IMR-90 (cell line): Measurements from ENCODE around the gene UNC5A. TPM values are rescaled to one million over a fixed set of nuclear protein-coding genes. Genes with fewer than 3 reads are reported as not detected.
"Not testable (repeated sequence)": the region's sequence is repeated elsewhere in the genome, so short reads cannot be mapped to it uniquely, and the experiment has no call there.

Source experiments
- ATAC-seq: fragments of 200-7000 bp; cut with Tn5 transposase; 2 replicates; pipeline ENCODE4 v1.9.1; 2020; ENCODE audit warnings: low read depth, mild to moderate bottlenecking, moderate library complexity
- BruUV-seq: library from RNA; stranded (reverse); fragments of 400-500 nt; replicated peaks from 2 replicates; lab custom pipeline; 2021; lab: Mats Ljungman, UMichigan
- CTCF ChIA-PET: fragments of 300-600 bp; formaldehyde crosslinking; extraction: SDS; loops from one replicate; lab custom pipeline; 2021; ENCODE audit warnings: antibody characterized with exemption; lab: Yijun Ruan, JAX
- POLR2A ChIA-PET: fragments of 300-600 bp; sonication (Branson Sonifier 250); formaldehyde crosslinking; loops from one replicate; lab custom pipeline; 2022; ENCODE audit warnings: antibody characterized with exemption; ENCODE audit not compliant: unreplicated experiment; lab: Charles Lee
- DNase-seq: peaks from one replicate; pipeline ENCODE4 v3.0.0; 2013
- H2AFZ ChIP-seq: replicated peaks from 2 replicates; pipeline ENCODE3; 2013; ENCODE audit warnings: low read length, mild to moderate bottlenecking; ENCODE audit not compliant: poor library complexity
- H2AK5ac ChIP-seq: 2 replicates; pipeline ENCODE4 v1.6.1; 2013; ENCODE audit warnings: low read depth, low read length, inconsistent platforms
- H2AK9ac ChIP-seq: replicated peaks from 2 replicates; pipeline ENCODE3; 2013; ENCODE audit warnings: mild to moderate bottlenecking, low read depth, low read length, moderate library complexity; ENCODE audit not compliant: poor library complexity
- H2BK120ac ChIP-seq: 2 replicates; pipeline ENCODE4 v1.6.1; 2013; ENCODE audit warnings: low read depth, low read length, inconsistent platforms
- H2BK15ac ChIP-seq: 3 replicates; pipeline ENCODE4 v1.6.1; 2013; ENCODE audit warnings: low read depth, low read length, inconsistent platforms
- H2BK20ac ChIP-seq: 2 replicates; pipeline ENCODE4 v1.6.1; 2013; ENCODE audit warnings: low read depth, mild to moderate bottlenecking, inconsistent platforms, low read length, moderate library complexity
- H2BK5ac ChIP-seq: 2 replicates; pipeline ENCODE4 v1.6.1; 2013; ENCODE audit warnings: mild to moderate bottlenecking, low read depth, low read length, inconsistent platforms; ENCODE audit not compliant: poor library complexity, severe bottlenecking
- H3K14ac ChIP-seq: replicated peaks from 2 replicates; pipeline ENCODE4 v1.6.1; 2013; ENCODE audit warnings: low read depth, low read length, inconsistent platforms
- H3K18ac ChIP-seq: 2 replicates; pipeline ENCODE4 v1.6.1; 2013; ENCODE audit warnings: low read depth, low read length, control low read depth
- H3K23ac ChIP-seq: 2 replicates; pipeline ENCODE4 v1.6.1; 2013; ENCODE audit warnings: low read depth, low read length, inconsistent platforms
- H3K27ac ChIP-seq: 2 replicates; pipeline ENCODE4 v1.5.1; 2013; ENCODE audit warnings: mild to moderate bottlenecking, control low read depth, low read length; ENCODE audit not compliant: insufficient read depth
- H3K27me3 ChIP-seq: 2 replicates; pipeline ENCODE4 v1.6.1; 2013; ENCODE audit warnings: low read length; ENCODE audit not compliant: control insufficient read depth, insufficient read depth
- H3K36me3 ChIP-seq: 2 replicates; pipeline ENCODE4 v1.6.1; 2013; ENCODE audit warnings: low read length, mixed read lengths; ENCODE audit not compliant: control insufficient read depth, insufficient read depth
- H3K4ac ChIP-seq: 2 replicates; pipeline ENCODE4 v1.6.1; 2013; ENCODE audit warnings: low read depth, low read length, inconsistent platforms
- H3K4me1 ChIP-seq: 2 replicates; pipeline ENCODE4 v1.6.1; 2013; ENCODE audit warnings: low read length, mixed read lengths; ENCODE audit not compliant: control insufficient read depth, insufficient read depth
- H3K4me2 ChIP-seq: 2 replicates; pipeline ENCODE4 v1.6.1; 2013; ENCODE audit warnings: low read depth, mild to moderate bottlenecking, control low read depth, low read length, moderate library complexity
- H3K4me3 ChIP-seq: 2 replicates; pipeline ENCODE4 v1.5.1; 2013; ENCODE audit warnings: low read depth, mild to moderate bottlenecking, control low read depth, low read length, moderate library complexity; ENCODE audit not compliant: insufficient read depth
- H3K56ac ChIP-seq: 2 replicates; pipeline ENCODE4 v1.6.1; 2013; ENCODE audit warnings: low read length, inconsistent platforms; ENCODE audit not compliant: insufficient read depth; ENCODE audit errors: extremely low read depth
- H3K79me1 ChIP-seq, 2 experiments: 2 replicates each; pipeline ENCODE4 v1.6.1; 2013; ENCODE audit warnings: low read length in 2 of 2, inconsistent platforms in 1 of 2, low read depth in 1 of 2
- H3K9ac ChIP-seq: 2 replicates; pipeline ENCODE4 v1.6.1; 2013; ENCODE audit warnings: low read depth, low read length, control low read depth
- H3K9me1 ChIP-seq: 2 replicates; pipeline ENCODE4 v1.6.1; 2013; ENCODE audit warnings: low read length, inconsistent platforms; ENCODE audit not compliant: insufficient read depth
- H3K9me3 ChIP-seq: 2 replicates; pipeline ENCODE4 v1.6.1; 2013; ENCODE audit warnings: low read length; ENCODE audit not compliant: control insufficient read depth, insufficient read depth
- H4K20me1 ChIP-seq: 2 replicates; pipeline ENCODE4 v1.6.1; 2013; ENCODE audit warnings: low read length, inconsistent platforms; ENCODE audit not compliant: insufficient read depth
- H4K5ac ChIP-seq: 2 replicates; pipeline ENCODE4 v1.6.1; 2013; ENCODE audit warnings: mild to moderate bottlenecking, low read depth, low read length, control low read depth
- H4K8ac ChIP-seq, 2 experiments: 2 replicates each; pipeline ENCODE4 v1.6.1; 2013; ENCODE audit warnings: low read depth in 2 of 2, low read length in 2 of 2, control low read depth in 1 of 2, inconsistent platforms in 1 of 2
- H4K91ac ChIP-seq: 2 replicates; pipeline ENCODE4 v1.6.1; 2013; ENCODE audit warnings: low read depth, low read length, inconsistent platforms; ENCODE audit not compliant: insufficient read depth
- WGBS, 2 experiments: methylation state at CpG; one replicate each; pipeline versions ENCODE4 v1.1.5 to v1.1.7; 2013; ENCODE audit warnings: missing lambda C conversion rate in 2 of 2; ENCODE audit not compliant: insufficient read length in 1 of 2; ENCODE audit errors: extremely low coverage in 2 of 2; 5-methylcytosine and 5-hydroxymethylcytosine counted together
- dilution Hi-C: fragments of 300-500 bp; cut with HindIII; formaldehyde crosslinking; loops from one replicate; pipeline ENCODE4 v1.14.3; 2018; ENCODE audit warnings: low sequenced_read_pairs; ENCODE audit not compliant: unreplicated experiment
- in situ Hi-C: fragments of 300-500 bp; cut with MboI; formaldehyde crosslinking; loops from 3 replicates; pipeline ENCODE4 v1.14.3; 2019; ENCODE audit warnings: low sequenced_read_pairs, inconsistent platforms, mixed read lengths
- intact Hi-C: fragments of 100-400 bp; cut with micrococcal nuclease; formaldehyde crosslinking; loops from 2 replicates; pipeline ENCODE4 v1.10.0; 2022
- polyA plus RNA-seq, 3 experiments: library from polyadenylated mRNA; depleted of rRNA; stranded (reverse); fragments of >200 nt; gene quantifications; 2 replicates each; pipeline ENCODE4 v1.2.3, GENCODE V29; 2012; ENCODE audit warnings: low replicate concordance in 1 of 3
- total RNA-seq: library from RNA; depleted of rRNA; stranded (reverse); fragments of >200 nt; gene quantifications from 2 replicates; pipeline ENCODE4 v1.2.3, GENCODE V29; 2012

The UNC5A gene
- total and polyA plus RNA-seq, 2 of the 4 experiments (the other 2 are of a cell fraction): not detected

GRCh38 chr5:176872586-176872985, 62.2 kb downstream of the UNC5A start:
- H4K20me1 ChIP-seq, DNase-seq, H3K4me1 ChIP-seq, H3K9me1 ChIP-seq, H4K5ac ChIP-seq, H3K4me2 ChIP-seq, H3K27ac ChIP-seq, intact Hi-C loops, H4K8ac ChIP-seq, H2AFZ ChIP-seq, H3K14ac ChIP-seq, H3K18ac ChIP-seq, H3K9ac ChIP-seq, BruUV-seq, dilution Hi-C loops, H2AK9ac ChIP-seq, H3K4me3 ChIP-seq, H3K36me3 ChIP-seq, H3K4ac ChIP-seq, ATAC-seq, POLR2A ChIA-PET, H3K23ac ChIP-seq, H2BK15ac ChIP-seq, H2AK5ac ChIP-seq, H4K91ac ChIP-seq, H2BK5ac ChIP-seq, H3K56ac ChIP-seq, H2BK120ac ChIP-seq, H2BK20ac ChIP-seq, H3K9me3 ChIP-seq, in situ Hi-C loops, H3K79me1 ChIP-seq: not testable (repeated sequence)
- peaks cover 54% of the 10 kb centered on the region for H3K27me3 ChIP-seq
- CTCF ChIA-PET: interaction anchor here (0.6 kb wide), 1 partner anchor 75 kb away, joined by 5 read pairs; no protein-coding TSS in a partner anchor
- WGBS, 2 experiments: 17% methylated on average over 1 of the region's 2 CpGs; no CpG with 5 or more reads in 1 of the 2 experiments

- H2BK5ac ChIP-seq, H4K91ac ChIP-seq, H3K27ac ChIP-seq, H2AFZ ChIP-seq, H3K9me1 ChIP-seq, H2BK20ac ChIP-seq, H3K56ac ChIP-seq, in situ Hi-C loops, H4K5ac ChIP-seq, POLR2A ChIA-PET, BruUV-seq, ATAC-seq, H3K9ac ChIP-seq, dilution Hi-C loops, H3K79me1 ChIP-seq, H3K36me3 ChIP-seq, H4K8ac ChIP-seq, H3K23ac ChIP-seq, H3K18ac ChIP-seq, H3K14ac ChIP-seq, DNase-seq, H2AK5ac ChIP-seq, H2AK9ac ChIP-seq, H3K4me2 ChIP-seq, H3K4ac ChIP-seq, H3K9me3 ChIP-seq, H3K4me3 ChIP-seq, H2BK120ac ChIP-seq, H3K4me1 ChIP-seq, intact Hi-C loops, H4K20me1 ChIP-seq, H2BK15ac ChIP-seq: not testable (repeated sequence)
- H3K27me3 ChIP-seq: peaks cover 51% of the 10 kb centered on the region
- no CpG with 5 or more reads among the region's 2 CpGs for WGBS, 2 experiments
- CTCF ChIA-PET: interaction anchor here (0.6 kb wide), 1 partner anchor 76 kb away, joined by 5 read pairs; no protein-coding TSS in a partner anchor
Measured at GRCh38 chr5:176873011-176873410, 62.7 kb downstream of the UNC5A start.
